BJ (cell line): Measurements from ENCODE around the gene PRRC2A. TPM values are rescaled to one million over a fixed set of nuclear protein-coding genes. Genes with fewer than 3 reads are reported as not detected.
A peak's percentile ranks its signal among the peaks of the same experiment; 100 is the strongest.

Experiments
- CTCF ChIA-PET: fragments of 350-600 bp; formaldehyde crosslinking; extraction: SDS; loops from one replicate; lab custom pipeline; 2021; ENCODE audit warnings: antibody characterized with exemption, inconsistent platforms; lab: Yijun Ruan, JAX
- POLR2A ChIA-PET: fragments of 300-600 bp; sonication (Branson Sonifier 250); formaldehyde crosslinking; extraction: SDS; loops from one replicate; lab custom pipeline; 2021; ENCODE audit warnings: antibody characterized with exemption; lab: Charles Lee
- DNase-seq: peaks from one replicate; pipeline ENCODE4 v3.0.0-alpha.2; 2011; ENCODE audit warnings: low read depth
- H3K27me3 ChIP-seq: 2 replicates; pipeline ENCODE4 v1.6.0; 2011; ENCODE audit warnings: low read length; ENCODE audit not compliant: control insufficient read depth, insufficient read depth
- H3K36me3 ChIP-seq: 2 replicates; pipeline ENCODE4 v1.5.1; 2011; ENCODE audit warnings: low read length; ENCODE audit not compliant: control insufficient read depth, insufficient read depth
- H3K4me3 ChIP-seq: 2 replicates; pipeline ENCODE4 v1.5.1; 2011; ENCODE audit warnings: low read depth, mild to moderate bottlenecking, control low read depth, low read length
- CTCF ChIP-seq: IDR thresholded peaks from 2 replicates; pipeline ENCODE4 v1.5.1; 2011; ENCODE audit warnings: low read depth, mild to moderate bottlenecking, control low read depth, inconsistent platforms, low read length, moderate library complexity; ENCODE audit not compliant: insufficient read depth
- polyA plus RNA-seq: library from polyadenylated mRNA; depleted of rRNA; stranded (reverse); fragments of >200 nt; gene quantifications from 2 replicates; pipeline ENCODE4 v1.2.3, GENCODE V29; 2011

The PRRC2A gene
- polyA plus RNA-seq, 1 experiment: 47.3 TPM

GRCh38 chr6:31658158-31658688 is 37.7 kb downstream of the PRRC2A start:
- ChIA-PET POLR2A (interaction anchor here (0.7 kb wide), 1 partner anchor 239 kb away, joined by 10 read pairs; the partner anchor contains the start of gene EHMT2), CTCF (no interaction called here)
- Histone ChIP-seq H3K36me3 (peaks cover 8% of the 10 kb centered on the region), H3K4me3 (no peak overlapping the region), H3K27me3 (no peaks in the 10 kb centered on the region)
- TF ChIP-seq CTCF: no peak
- no peak for DNase-seq

- Histone ChIP-seq H3K36me3 (peaks cover 8% of the 10 kb centered on the region), H3K27me3 (no peaks in the 10 kb centered on the region), H3K4me3 (peak overlapping the region; percentile 59)
- DNase-seq: no peak
- POLR2A ChIA-PET: interaction anchor here (0.7 kb wide), 1 partner anchor 238 kb away, joined by 10 read pairs; the partner anchor contains the start of gene EHMT2
- TF ChIP-seq CTCF: no peak
- CTCF ChIA-PET: no interaction called here
These were observed 38.6 kb downstream of the PRRC2A start for GRCh38 chr6:31658983-31659648.

- ChIA-PET POLR2A (interaction anchor here (0.5 to 0.7 kb wide), 2 partner anchors 23 to 147 kb away, joined by 3 read pairs; partner anchors contain the start of gene LSM2), CTCF (interaction anchor here (1.4 kb wide), 1 partner anchor 113 kb away, joined by 4 read pairs; the partner anchor contains the start of gene ATP6V1G2)
- TF ChIP-seq CTCF: no peak
- peaks cover 8% of the 10 kb centered on the region for H3K36me3 ChIP-seq
- no peaks in the 10 kb centered on the region for H3K27me3 ChIP-seq
- peak overlapping the region; percentile 59 for H3K4me3 ChIP-seq
- no peak for DNase-seq
These were observed 39.3 kb downstream of the PRRC2A start for GRCh38 chr6:31659649-31660380.

- Histone ChIP-seq H3K27me3 (no peaks in the 10 kb centered on the region), H3K4me3 (peak within 1 kb of the TSS; percentile 59), H3K36me3 (peaks cover 8% of the 10 kb centered on the region)
- no peak for DNase-seq
- TF ChIP-seq CTCF: no peak
- ChIA-PET CTCF (interaction anchor here (0.6 to 1.6 kb wide), 5 partner anchors 9 to 203 kb away, joined by 3 to 8 read pairs (median 4); partner anchors contain the start of genes ATP6V1G2 and BAG6), POLR2A (interaction anchor here (0.5 to 1.0 kb wide), 3 partner anchors 9 to 146 kb away, joined by 3 to 11 read pairs (median 3); partner anchors contain the start of gene LSM2)
These were observed 40.1 kb downstream of the PRRC2A start, which contains the start of gene C6orf47 for GRCh38 chr6:31660381-31661261. Gene C6orf47 (minus strand): TSS chr6:31660778. CDS start chr6:31659947, 831 bp downstream.
